ENCODE measurements around the gene LRMDA.

DNA sequence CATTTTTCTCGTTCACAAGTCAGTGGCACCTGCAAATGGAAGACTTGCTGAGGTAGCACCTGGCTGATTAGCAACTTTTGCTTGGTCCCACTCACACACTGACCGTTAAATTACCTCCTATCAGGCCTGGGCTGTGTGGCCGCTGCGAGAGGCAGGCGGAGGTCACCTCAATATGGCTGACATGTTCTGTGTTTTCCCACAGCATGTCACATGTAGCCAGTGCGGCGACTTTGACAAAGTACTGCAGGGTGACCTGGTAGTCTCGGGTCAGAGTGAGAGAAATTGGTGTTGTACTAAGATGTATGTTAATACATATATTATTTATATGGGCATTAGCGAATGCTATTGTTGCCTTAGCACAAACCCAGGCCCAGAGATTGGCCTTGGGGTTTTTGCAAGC is 307.5 kb downstream of the LRMDA start:
- TF ChIP-seq, protein P1, sequence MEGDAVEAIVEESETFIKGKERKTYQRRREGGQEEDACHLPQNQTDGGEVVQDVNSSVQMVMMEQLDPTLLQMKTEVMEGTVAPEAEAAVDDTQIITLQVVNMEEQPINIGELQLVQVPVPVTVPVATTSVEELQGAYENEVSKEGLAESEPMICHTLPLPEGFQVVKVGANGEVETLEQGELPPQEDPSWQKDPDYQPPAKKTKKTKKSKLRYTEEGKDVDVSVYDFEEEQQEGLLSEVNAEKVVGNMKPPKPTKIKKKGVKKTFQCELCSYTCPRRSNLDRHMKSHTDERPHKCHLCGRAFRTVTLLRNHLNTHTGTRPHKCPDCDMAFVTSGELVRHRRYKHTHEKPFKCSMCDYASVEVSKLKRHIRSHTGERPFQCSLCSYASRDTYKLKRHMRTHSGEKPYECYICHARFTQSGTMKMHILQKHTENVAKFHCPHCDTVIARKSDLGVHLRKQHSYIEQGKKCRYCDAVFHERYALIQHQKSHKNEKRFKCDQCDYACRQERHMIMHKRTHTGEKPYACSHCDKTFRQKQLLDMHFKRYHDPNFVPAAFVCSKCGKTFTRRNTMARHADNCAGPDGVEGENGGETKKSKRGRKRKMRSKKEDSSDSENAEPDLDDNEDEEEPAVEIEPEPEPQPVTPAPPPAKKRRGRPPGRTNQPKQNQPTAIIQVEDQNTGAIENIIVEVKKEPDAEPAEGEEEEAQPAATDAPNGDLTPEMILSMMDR (optimal IDR thresholded peaks at IDR 0.05 in 1 of 3, IDR thresholded peaks at IDR 0.05 in 1 of 3, conservative IDR thresholded peaks at IDR 0.05 in 1 of 3; ENCODE audit: extremely low read depth in 1 of 3, insufficient read depth in 2 of 3, low read length in 3 of 3) = no peak
- no peak for TF ChIP-seq EZH2 (IDR thresholded peaks at IDR 0.05; ENCODE audit: low read length)

Data from keratinocyte (primary cell).